NCI-H2029 treated with DMSO at 0.1 percent for 48 hours (cell line): ENCODE measurements around the gene ANKRD33.

Source experiments
- DNase-seq: peaks from one replicate; lab custom pipeline; 2025; lab: John Stamatoyannopoulos, UW

ANKRD33 gene

DNA sequence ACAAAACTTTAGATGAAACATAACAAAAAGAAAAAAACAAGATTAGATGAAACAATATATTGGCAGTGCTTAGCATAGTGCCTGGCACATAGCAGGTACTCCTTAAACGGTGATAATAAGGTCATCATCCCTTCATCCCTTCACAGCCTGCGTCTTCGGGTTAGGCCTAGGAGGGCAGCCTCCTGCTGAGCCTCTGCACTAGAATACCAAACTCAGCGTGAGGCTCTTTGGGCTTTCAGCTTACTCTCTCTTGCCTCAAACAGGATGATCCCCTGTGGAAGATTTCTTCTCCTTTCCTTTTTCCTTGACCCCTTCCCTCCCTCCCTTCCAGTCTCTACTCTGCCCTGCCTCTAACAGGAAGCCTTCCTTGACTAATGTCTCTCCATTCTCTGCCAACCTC is 25.0 kb upstream of the ANKRD33 start:
- DNase-seq, result no peak

DNA sequence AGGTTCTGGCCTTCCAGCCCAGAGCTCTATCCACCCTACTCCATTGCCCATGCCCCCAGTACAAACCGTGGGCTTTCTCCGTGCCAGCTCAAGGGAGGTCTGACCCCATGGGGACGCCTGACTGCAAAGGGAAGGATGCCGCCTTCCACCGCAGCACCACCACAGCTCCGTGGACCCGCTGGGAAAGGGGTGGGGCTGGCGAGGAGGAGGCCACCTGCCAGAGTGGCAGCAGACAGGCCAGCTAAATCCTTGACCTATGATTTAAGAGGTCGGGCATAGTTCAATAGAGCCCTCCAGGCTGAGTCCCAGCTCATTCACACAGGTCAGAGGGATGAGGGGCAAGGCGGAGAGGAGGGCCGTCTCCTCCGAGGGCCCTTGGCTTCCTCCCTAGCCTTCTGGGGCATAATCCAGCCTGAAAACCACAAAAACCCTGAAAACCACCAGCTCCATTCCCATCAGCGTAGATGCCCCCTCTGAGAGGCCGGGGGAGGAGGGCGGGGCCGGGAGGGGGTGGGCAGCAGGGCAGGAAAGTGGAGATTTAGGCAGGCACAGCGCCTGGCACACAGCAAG is 24.5 kb upstream of the ANKRD33 start:
- DNase-seq, result no peak

DNA sequence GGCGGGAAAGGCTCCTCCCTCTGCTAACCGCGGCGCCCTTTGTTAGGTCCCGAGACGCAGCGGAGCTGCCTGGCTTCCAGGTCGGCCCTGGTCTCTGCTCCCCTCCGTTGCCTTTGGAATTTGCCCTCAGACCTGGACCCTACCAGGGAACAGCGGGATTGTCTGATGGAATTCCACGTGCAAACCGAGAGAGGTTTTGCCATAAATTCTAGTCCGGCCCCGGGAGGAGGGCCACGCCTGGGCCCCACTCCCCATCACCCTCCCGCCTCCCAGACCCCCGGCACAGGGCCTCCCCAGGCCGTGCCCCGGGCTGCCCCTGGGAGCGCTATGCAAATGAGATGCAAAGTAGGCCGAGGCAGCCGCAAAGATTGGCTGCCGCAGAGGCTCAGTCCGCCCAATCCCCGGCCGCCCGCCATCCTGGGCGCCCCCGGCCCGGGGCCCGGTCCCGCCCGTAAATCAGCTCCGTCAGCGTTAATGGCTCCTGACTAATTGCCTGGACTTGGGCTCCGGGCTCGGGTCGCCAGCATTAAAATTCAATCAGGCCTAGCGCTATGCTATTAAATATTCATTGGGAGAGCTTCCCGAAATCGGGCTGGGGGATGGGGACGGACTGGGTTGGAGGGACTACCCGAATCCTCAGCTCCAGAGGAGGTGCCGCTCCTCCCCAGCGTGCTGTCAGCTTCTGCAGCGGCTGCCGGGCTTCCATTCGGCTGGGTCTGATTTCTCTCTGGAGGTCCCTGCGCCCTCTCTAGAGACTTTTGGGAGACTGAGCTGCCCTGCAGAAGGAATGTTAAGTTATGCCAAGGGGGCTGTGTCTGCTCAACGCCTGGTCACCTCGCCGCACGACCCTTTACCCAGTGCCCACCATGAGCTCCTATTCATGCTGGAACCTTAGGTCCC is 23.7 kb upstream of the ANKRD33 start:
- no peak for DNase-seq

DNA sequence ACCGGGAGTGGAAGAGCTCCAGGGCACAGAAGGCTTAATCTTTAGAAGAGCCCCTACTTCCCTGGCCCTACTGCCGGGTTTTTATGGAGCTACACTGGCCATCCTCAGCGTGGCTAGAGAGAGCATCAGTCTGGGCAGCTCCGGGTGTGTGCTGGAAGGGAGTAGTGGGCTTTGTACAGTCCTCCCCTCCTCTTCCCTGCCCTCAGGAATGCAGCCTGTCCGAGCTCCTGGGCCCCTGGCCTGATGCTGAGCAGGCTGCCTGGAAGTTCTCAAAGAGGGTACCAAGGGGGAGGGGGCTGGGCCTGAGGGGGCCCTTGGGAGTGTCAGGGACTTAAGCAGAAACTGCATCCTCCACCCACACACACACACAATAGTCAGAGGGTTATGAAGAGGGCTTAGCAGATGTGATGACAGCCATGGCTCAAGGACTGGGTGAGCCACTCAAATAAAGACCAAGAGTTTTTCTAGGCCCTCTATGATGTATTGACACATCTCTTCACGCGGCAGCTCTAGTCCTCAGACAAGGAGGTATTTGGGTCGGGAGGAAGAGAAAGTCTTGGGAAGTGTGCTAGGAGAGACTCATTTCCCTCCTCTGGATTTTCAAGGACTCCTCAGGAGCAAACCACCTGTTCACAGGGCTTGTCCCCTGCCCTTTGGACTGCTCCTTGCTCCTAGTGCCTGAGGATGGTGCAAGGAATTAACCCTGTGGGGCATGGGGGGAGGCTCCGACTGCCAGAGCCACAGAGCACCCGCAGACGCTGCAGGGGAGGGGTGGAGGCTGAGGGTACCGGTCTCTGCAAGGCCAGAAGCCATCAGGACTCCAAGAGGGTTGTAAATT is 22.9 kb upstream of the ANKRD33 start:
- no peak for DNase-seq

DNA sequence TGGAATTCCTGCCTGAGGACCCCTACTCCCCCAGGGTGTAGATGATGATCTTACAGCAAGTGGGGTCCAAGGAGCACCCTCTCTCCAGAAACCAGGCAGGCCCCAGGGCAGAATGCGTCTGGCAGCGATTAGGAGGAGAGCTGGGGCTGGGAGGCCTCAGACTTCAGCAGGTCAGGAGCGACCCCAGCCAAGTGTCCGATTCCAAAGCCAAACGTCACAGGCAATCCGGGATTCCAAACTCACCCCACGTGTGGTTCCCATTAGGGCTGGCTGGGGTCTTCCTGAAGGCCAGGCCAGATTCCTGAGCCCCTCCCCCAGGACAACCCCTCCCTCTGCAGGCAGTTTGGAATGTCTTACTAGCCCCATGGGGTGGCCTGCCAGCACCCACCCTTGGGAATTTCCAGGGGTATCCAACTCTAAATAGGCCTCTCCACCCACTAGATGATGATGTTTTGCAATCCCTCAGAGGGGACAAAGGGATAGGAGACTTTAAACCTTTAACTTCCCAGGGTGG is 22.1 kb upstream of the ANKRD33 start:
- DNase-seq, result no peak

DNA sequence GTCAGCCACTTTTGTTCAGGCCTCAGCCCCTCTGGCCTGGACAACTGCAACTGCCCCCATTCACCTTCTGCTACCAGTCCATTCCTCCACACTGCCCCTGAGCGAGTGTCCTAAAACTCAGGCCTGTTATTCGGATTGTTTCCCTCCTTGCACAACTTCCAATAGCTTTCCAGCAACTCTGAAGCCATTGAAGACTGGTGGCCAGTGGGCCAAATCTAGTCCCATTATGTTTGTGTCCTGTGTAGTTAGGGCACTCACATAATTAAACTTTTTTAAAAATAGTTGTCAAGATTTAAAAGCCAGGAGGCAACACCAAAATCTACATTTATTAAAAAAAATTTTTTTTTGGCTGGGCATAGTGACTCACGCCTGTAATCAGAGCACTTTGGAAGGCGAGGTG is 21.6 kb upstream of the ANKRD33 start:
- no peak for DNase-seq

DNA sequence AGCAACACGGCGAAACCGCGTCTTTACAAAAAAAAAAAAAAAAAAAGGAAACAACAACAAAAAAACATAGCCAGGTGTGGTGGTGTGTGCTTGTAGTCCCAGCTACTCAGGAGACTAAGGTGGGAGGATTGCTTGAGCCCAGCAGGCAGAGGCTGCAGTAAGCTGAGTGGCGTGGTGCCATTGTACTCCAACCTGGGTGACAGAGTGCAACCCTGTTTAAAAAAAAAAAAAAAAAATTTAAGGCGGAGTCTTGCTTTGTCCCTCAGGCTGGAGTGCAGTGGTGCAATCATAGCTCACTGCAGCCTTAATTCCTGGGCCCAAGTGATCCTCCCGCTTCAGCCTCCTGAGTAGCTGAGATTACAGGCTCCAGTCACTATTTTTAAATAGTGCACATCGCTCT is 21.1 kb upstream of the ANKRD33 start:
- DNase-seq, result no peak

DNA sequence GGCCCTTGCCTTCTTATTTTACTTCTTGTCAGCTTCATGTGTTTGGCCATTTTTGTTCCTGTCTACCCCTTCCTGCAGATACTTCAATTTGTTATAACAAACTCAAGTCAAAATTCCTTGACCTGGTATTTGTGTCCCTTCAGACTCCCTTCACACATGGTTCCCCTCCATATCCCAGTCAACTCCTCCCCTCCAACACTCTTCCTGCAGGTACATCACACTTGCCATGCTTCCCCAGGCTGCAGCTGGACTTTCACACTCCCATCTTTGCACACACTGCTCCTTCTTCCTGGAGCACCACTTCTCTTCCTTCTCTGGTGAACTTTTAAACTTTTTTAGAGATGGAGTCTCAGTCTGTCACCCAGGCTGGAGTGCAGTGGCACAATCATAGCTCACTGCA is 20.5 kb upstream of the ANKRD33 start:
- no peak for DNase-seq

DNA sequence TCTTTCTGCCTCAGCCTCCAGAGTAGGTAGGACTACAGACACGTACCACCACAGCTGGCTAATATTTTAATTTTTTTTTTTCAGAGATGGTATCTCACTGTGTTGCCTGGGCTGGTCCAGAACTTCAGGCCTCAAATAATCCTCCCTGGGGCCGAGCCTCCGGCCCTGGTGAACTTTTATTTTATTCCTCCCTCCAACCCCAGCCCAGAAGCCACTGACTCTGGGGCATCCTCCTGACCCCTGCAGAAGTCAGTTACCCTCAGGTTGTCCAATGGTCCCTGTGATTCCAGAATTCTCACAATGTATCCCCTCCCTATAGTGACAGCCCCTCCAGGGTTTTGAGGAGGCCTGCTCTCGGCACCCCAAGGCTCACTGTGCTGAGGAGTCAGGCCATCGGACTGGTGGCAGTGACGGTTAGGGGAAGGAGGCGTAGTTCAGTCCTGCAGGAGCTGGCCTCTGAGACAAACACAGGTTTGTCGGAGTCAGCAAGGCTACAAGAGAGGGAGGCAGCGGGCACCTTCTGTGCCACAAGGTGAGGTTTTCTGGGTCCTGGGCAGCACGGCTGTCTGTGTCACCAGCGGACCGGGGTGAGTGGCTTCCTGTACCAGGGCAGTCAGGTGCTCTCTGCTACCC is 20.0 kb upstream of the ANKRD33 start:
- DNase-seq, result no peak

DNA sequence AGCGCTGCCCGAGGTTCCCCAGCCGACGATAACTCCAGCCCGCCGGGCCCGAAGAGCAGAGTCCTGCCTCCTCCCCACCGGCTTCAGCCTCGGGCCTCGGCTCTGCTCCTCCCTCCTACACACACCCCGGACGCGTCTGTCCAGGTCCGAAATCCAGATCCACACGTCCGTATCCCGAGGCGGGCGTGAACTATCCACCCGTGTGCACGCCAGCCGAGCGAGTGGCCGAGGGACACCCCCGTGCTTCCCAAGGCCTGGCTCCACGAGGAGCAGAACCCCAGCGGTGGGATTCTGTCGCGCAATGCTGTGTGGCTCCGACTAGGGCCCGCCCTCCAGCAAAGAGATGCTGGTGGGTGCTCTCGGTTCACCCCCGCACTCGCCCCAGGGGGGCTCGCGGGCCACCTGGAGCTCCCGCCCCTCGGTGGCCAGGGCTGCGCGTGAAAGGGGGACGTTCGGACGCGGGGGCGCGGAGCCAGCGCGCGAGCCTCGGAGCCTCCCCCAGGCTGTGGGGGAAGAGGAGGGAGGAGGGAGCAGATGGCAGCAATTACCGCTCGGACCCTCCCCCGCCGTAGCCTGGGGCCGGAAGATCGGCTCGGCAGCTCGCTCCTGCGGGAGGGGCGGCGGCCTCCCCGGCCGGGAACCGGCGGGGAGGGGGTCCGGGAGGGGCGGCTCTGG is 18.9 kb upstream of the ANKRD33 start:
- no peak for DNase-seq

DNA sequence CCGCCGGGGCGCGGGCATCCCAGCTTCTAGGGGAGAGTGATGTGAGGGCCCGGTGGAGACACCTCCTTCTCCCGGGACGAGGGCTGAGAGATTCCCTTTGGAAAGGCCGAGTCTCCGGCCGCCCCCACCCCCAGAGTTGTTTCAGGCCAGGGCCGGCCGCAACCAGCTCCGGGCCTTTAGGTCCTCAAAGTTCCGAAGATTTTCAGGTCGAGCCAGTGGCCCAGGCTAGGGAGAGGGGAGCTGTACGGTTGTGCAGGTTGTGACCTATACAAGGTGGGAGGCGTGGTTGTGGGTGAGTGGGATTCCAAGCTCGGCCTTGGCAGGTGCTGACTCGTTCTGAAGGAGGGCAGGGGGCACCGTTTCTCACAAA is 18.4 kb upstream of the ANKRD33 start:
- no peak for DNase-seq

DNA sequence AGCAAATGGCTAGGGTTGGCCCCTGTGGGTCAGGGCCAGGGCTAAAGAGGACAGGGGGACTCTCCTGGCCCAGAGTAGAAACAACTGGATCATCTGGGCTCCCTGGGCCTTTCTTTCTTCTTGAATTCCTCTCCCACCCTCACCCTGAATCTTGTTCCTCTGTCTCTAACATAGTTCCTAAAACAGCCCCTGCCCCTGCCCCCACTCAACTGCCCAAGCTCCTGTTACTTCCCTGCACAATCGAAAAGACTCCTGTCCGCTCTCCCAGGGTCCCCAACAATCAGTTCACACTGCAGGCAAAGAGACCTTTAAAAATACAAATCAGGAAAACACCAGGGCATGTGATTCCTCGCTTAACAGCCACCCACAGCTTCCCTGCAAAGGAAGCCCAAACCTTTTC is 18.0 kb upstream of the ANKRD33 start:
- DNase-seq, result no peak

DNA sequence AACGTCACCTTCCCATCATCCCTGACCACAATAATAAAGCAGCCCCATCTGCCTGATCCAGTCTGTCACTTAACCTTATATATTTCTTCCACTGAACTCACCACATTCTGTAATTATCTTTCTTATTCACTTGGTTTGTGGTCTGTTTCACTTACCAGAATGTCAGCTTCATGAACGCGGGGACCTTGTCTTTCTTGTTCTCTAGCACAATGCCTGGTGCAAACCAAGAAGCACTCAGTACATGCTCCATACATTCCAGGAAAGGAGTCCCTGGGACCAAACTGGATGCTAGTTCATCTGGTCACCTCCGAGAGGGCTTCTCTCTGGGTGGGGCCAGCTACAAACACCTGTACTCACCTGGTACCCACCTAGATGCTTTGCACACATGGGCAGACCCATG is 17.4 kb upstream of the ANKRD33 start:
- no peak for DNase-seq

DNA sequence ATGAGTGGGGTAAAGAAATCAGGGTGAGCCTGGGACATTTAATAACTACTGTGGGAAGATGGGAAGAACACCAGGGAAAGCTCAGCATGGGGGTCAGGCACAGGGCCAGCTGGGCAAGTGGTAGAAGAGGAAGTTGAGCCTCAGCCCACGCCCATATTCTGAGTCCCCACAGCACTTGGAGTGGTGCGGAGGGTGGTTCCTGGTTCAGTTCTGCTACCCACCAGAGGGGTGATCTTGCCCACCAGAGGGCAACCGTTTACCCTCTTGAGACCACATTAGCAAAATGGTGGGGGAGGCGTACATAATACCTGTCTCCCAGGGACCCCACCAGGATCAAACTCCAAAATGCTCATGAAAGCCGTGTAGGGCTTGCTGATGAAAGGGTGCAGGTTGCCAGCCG is 16.8 kb upstream of the ANKRD33 start:
- no peak for DNase-seq

DNA sequence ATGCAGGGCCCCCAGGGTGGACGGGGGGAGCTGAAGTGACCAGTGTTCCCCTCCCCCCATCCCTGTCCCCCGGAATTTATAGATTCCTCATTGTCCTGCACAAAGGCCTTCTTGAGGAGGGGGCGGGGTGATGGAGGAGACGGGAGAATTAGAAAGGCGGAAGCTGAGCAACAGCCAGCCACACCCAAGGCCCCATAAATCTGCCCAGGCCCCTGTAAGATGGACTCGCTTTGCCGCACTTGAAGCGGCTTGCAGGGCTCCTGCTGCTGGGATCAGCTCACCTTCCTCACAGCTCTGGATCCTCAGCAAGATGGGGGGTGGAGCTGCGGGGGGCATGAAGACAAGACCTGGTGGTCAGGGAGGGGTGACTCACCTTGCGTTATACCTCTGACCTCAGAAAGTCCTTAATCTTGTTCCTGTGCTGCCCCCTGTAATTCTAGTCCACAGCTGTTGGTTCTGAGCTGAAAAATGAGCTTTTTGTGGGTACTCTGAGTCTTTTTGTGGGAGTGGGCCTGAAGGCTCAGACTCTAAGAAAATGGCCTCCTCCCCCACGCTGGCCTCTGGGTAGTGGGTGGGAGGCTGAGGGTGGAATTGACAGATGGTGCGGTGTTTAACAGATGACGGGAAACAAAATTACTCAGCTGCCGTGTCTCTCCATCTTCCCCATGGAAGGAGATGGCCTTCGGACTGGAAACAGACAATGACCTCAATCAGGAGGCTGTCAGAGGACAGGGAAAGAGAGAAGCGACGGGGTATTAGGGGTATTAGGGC is 15.8 kb upstream of the ANKRD33 start:
- DNase-seq, result no peak

DNA sequence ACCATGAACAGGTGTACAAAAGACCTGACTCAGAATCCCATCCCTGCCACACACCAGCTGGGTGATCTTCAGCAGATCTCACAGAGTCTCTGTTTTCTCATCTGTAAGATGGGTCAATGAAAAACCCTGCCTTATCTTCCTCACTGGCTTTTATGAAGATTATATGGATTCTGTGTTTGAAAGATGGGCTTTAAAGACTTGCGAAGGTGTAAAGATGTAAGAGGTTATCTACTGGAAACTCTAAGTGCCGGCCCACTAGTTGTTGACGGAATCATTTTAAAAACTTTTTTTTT is 15.3 kb upstream of the ANKRD33 start:
- DNase-seq, result no peak

DNA sequence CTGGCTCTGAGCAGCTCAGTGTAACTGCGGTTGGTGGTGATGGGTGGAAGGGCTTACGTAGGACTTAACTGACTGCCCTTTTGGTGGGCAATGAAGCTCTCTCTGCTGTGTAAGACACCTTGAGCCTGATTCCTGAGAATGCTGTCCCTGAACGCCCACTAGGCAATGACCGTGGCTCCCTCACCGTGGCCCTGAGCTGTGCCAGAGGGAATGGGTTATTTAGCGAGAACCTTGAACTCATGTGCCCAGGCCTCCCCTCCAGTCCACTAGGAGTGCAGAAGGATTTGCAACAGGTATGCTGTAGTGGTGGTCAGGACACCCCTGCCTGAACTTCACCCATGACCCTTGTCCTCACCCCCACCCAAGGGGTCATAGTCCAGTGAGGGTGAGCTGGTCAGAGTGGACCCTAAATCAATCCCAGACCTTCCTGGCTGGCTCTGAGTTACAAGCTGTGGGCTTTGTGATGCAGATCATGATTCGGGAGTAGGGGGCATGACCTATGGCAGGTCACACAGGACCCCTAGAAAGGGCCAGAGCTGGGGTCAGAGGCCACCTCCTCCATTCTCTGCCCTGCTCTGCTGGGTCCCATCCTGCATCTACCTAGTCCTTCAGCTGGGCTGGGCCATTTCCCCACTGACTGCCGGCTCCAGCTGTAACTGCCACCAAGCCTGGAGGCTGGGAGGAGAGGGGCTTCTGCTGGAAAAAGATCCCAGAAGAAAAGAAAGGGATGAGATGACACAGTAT is 14.5 kb upstream of the ANKRD33 start:
- DNase-seq, result no peak

DNA sequence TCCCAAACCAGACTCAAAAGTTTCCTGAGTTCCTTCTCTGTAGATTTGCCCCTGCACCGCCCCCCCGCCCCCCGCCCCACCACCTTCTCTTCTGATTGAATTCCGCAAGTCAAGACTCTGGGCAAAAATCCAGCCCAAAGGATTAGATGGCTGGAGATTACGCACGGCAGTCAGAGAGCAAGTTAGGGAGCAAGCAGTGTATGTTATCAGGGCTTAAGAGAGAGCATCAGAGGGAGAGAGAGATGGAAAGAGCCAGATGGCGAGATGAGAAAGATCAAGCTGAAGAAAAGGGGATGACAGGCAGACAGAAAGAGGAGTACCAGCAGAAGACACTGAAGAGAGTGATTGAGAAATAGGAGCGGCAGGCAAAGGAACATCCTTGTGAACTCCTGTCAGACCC is 13.9 kb upstream of the ANKRD33 start:
- no peak for DNase-seq

DNA sequence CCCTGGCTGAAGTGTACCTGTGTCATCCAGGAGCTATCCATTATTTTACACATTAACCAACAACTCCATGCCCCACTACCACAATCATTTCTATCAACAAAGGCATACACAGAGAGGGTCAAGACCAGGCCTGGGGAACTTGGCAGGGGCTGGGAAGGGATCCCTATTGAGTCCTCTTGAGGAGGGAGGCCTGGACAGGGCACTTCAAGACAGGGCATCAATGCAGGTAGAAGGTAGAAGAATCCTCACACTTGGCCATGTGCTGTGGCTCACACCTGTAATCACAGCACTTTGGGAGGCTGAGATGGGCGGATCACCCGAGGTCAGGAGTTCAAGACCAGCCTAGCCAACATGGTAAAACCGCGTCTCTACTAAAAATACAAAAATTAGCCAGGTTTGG is 13.4 kb upstream of the ANKRD33 start:
- no peak for DNase-seq

DNA sequence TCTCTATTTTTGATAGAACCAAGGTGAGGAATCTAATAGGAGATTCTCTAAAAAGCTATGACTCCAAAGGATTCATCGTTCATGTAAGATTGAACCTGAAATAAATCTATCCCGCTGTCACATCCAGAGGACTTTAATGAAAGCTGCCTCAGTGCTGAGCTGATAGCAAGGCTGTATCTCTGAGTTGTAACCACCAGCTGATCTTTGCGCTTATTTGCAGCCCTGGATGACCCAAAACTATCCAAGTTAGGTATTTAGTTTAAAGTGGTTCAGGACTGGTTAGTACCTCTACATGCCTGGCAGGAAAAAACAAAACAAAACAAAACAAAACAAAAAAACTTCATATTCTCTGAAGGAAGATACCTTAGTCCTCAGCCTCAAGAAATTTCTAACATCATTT is 8.8 kb upstream of the ANKRD33 start:
- DNase-seq, result no peak

DNA sequence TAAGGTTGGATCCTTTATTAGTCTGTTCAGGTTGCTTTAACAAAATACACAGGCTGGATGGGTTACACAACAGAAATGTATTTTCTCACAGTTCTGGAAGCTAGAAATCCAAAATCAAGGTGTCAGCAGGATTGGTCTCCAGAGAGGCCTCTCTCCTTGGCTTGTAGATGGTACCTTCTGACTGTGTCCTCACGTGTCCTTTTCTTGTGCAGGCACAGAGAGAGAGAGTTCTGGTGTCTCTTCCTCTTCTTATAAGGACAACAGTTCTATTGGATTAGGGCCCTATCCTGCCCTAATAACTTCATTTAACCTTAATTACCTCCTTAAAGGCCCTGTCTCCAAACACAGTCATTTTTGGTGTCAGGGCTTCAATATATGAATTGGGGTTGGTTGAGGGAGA is 4.6 kb upstream of the ANKRD33 start:
- DNase-seq, result no peak
